ENCODE results near the gene SUN2.

DNA sequence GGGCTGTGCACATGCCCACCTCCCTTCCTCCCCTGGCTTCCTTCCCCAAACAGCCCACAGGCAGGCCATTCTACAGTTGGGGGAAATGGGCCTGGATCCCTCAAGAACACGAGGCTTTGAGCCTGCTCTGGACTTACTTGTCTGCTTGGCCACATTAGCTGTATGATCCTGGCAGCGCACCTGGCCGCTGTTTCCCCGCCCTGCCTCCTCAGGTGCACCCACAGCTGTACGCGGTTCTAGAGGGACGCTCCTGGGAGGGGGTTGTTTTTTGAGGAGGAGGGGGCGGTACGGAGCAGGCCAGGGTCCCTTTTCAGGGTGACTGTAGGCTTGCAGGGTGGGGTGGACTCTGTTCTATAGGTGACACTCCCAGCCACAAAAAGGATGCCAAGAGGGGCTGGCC is 11.5 kb upstream of the SUN2 start:
- TF ChIP-seq, protein P1, sequence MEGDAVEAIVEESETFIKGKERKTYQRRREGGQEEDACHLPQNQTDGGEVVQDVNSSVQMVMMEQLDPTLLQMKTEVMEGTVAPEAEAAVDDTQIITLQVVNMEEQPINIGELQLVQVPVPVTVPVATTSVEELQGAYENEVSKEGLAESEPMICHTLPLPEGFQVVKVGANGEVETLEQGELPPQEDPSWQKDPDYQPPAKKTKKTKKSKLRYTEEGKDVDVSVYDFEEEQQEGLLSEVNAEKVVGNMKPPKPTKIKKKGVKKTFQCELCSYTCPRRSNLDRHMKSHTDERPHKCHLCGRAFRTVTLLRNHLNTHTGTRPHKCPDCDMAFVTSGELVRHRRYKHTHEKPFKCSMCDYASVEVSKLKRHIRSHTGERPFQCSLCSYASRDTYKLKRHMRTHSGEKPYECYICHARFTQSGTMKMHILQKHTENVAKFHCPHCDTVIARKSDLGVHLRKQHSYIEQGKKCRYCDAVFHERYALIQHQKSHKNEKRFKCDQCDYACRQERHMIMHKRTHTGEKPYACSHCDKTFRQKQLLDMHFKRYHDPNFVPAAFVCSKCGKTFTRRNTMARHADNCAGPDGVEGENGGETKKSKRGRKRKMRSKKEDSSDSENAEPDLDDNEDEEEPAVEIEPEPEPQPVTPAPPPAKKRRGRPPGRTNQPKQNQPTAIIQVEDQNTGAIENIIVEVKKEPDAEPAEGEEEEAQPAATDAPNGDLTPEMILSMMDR (conservative IDR thresholded peaks at IDR 0.05; ENCODE audit: low read depth, low read length), result no peak
- TF ChIP-seq EZH2 (IDR thresholded peaks at IDR 0.05; ENCODE audit: borderline replicate concordance, low read depth, low read length, poor library complexity, severe bottlenecking), result no peak
